LNCAP (cell line): ENCODE results near the gene DEDD.

Experiments used
- TF ChIP-seq, protein P1 (sequence below): fragments of 450-650 bp; IDR thresholded peaks from 2 replicates; pipeline ENCODE4 v1.5.1; 2017; ENCODE audit warnings: mild to moderate bottlenecking

DEDD gene

DNA sequence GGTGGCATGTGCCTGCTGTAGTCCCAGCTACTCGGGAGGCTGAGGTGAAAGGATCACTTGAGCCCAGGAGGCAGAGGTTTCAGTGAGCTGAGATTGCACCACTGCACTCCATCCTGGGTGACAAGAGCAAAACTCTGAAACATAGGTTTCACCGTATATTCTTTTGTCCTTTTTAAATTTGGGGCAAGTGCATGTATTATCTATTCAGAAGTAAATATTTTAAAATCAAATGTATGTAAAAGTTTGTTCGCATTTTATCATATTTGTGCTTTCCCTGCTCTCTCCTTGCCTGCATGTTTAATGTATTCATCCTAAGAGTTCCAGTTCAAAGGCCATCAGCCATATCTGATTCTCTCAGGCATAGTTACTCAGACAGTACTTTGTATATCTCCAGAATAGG is 13.4 kb upstream of the DEDD start:
- TF ChIP-seq, protein P1, sequence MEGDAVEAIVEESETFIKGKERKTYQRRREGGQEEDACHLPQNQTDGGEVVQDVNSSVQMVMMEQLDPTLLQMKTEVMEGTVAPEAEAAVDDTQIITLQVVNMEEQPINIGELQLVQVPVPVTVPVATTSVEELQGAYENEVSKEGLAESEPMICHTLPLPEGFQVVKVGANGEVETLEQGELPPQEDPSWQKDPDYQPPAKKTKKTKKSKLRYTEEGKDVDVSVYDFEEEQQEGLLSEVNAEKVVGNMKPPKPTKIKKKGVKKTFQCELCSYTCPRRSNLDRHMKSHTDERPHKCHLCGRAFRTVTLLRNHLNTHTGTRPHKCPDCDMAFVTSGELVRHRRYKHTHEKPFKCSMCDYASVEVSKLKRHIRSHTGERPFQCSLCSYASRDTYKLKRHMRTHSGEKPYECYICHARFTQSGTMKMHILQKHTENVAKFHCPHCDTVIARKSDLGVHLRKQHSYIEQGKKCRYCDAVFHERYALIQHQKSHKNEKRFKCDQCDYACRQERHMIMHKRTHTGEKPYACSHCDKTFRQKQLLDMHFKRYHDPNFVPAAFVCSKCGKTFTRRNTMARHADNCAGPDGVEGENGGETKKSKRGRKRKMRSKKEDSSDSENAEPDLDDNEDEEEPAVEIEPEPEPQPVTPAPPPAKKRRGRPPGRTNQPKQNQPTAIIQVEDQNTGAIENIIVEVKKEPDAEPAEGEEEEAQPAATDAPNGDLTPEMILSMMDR, result no peak

GRCh38 chr1:161140755-161141400 is 8.4 kb upstream of the DEDD start:
- TF ChIP-seq, protein P1, result no peak

- TF ChIP-seq, protein P1, result peak; percentile 61
Measured at GRCh38 chr1:161139766-161140165, 7.3 kb upstream of the DEDD start.

GRCh38 chr1:161138431-161138830 is 6.0 kb upstream of the DEDD start:
- TF ChIP-seq, protein P1, result no peak

- TF ChIP-seq, protein P1, result no peak
Measured at GRCh38 chr1:161137881-161138280, 5.4 kb upstream of the DEDD start.

- TF ChIP-seq, protein P1, result no peak
Measured at GRCh38 chr1:161133220-161133740, 813 bp upstream of the DEDD start.

DNA sequence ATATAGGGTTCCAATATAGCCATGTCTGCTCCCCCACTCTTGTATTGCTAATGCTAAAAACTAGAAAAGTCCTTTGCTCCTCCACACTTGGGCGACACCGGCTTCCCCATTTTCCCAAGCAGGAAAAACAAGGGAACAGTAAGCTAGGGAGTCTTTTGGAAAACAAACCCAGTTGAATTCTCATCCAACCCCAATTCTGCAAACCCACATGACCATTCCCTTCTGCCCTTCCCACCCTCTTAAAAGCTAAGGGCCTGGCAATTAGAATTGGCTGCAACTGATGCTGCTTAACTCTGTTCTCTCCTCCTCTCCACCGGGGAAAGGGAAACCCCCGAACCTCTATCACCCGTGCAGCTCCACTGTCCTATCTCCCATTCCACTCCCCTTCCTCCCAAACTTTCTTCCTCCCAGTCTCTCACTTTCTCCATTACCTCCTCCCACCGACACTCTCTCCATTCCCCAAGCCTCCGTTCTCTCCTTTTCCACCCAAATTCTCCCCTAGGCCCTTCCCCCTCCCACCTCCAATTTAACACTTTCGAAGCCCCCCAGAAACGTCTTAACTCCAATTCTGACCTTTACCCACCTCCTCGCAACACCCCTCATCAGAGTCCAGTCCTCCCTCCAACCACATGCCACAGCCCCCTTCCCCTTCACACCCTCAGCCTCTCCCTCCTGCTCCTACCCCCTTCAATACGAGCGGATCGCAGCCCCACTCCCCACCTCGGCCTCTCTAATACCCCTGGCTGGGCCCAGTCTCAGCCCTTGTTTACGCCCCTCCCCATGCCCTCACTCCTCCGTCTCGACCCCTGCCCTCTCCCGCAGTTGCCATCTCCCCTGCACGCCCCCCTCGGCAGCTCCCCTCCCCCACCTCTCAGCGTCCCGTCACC is 701 bp downstream of the DEDD start:
- TF ChIP-seq, protein P1, result no peak
